Naive thymus-derived CD4-positive, alpha-beta T cell (primary cell): ENCODE measurements around the gene CIRBP. TPM values are rescaled to one million over a fixed set of nuclear protein-coding genes. Genes with fewer than 3 reads are reported as not detected.
"Not testable (repeated sequence)": the region's sequence is repeated elsewhere in the genome, so short reads cannot be mapped to it uniquely, and the experiment has no call there.

Experiments
- ATAC-seq: fragments of 150-1000 bp; cut with Tn5 transposase; 2 replicates; pipeline ENCODE4 v1.10.0; 2021; ENCODE audit warnings: mild to moderate bottlenecking, moderate library complexity
- CTCF ChIA-PET: fragments of 350-600 bp; sonication (Branson Sonifier 250); formaldehyde crosslinking; loops from one replicate; lab custom pipeline; 2021; ENCODE audit warnings: antibody characterized with exemption; lab: Charles Lee
- POLR2A ChIA-PET: fragments of 350-600 bp; sonication (Branson Sonifier 250); formaldehyde crosslinking; loops from one replicate; lab custom pipeline; 2021; ENCODE audit warnings: antibody characterized with exemption, inconsistent platforms; lab: Charles Lee
- DNase-seq, 9 donors: peaks; one replicate each; pipeline versions ENCODE4 v3.0.0 to v3.0.0-alpha.2; 2020 to 2022; ENCODE audit warnings: mixed read lengths in 1 of 9
- H3K27ac ChIP-seq: one replicate; pipeline ENCODE4 v1.7.0; 2013; ENCODE audit warnings: mild to moderate bottlenecking, low read depth, low read length, moderate library complexity
- H3K27me3 ChIP-seq, 2 donors: one replicate each; pipeline ENCODE4 v1.7.0; 2013; ENCODE audit warnings: low read length in 2 of 2, mild to moderate bottlenecking in 2 of 2, moderate library complexity in 2 of 2; ENCODE audit not compliant: control insufficient read depth in 2 of 2, insufficient read depth in 2 of 2
- H3K36me3 ChIP-seq, 3 experiments: 1 replicate in 2 of 3; 2 replicates in 1 of 3; pipeline ENCODE4 v1.7.0; 2013; ENCODE audit warnings: low read length in 3 of 3, mild to moderate bottlenecking in 3 of 3, moderate library complexity in 1 of 3; ENCODE audit not compliant: insufficient read depth in 3 of 3, control insufficient read depth in 2 of 3
- H3K4me1 ChIP-seq, 2 donors: one replicate each; pipeline ENCODE4 v1.7.0; 2013; ENCODE audit warnings: low read length in 2 of 2, mild to moderate bottlenecking in 2 of 2, moderate library complexity in 1 of 2; ENCODE audit not compliant: control insufficient read depth in 2 of 2, insufficient read depth in 2 of 2
- H3K4me3 ChIP-seq: 2 replicates; pipeline ENCODE4 v1.7.0; 2013; ENCODE audit warnings: mild to moderate bottlenecking, low read length
- H3K9me3 ChIP-seq, 3 experiments: 1 replicate in 2 of 3; 2 replicates in 1 of 3; pipeline ENCODE4 v1.7.0; 2013; ENCODE audit warnings: low read length in 3 of 3; ENCODE audit not compliant: control insufficient read depth in 2 of 3
- H3K27ac Mint-ChIP-seq, 9 donors: one replicate each; pipeline ENCODE4 v1.8.0; 2020 to 2022; ENCODE audit warnings: mixed read lengths in 9 of 9, mild to moderate bottlenecking in 8 of 9, moderate library complexity in 5 of 9, inconsistent platforms in 2 of 9
- H3K27me3 Mint-ChIP-seq, 5 donors: one replicate each; pipeline ENCODE4 v1.8.0; 2021 to 2022; ENCODE audit warnings: mixed read lengths in 5 of 5, mild to moderate bottlenecking in 1 of 5
- H3K36me3 Mint-ChIP-seq, 5 donors: one replicate each; pipeline ENCODE4 v1.8.0; 2020 to 2022; ENCODE audit warnings: mixed read lengths in 5 of 5, mild to moderate bottlenecking in 3 of 5, inconsistent platforms in 1 of 5
- H3K4me1 Mint-ChIP-seq, 7 donors: one replicate each; pipeline ENCODE4 v1.8.0; 2020 to 2022; ENCODE audit warnings: mixed read lengths in 7 of 7, mild to moderate bottlenecking in 3 of 7, inconsistent platforms in 1 of 7
- H3K4me3 Mint-ChIP-seq, 10 donors: one replicate each; pipeline ENCODE4 v1.8.0; 2020 to 2022; ENCODE audit warnings: mild to moderate bottlenecking in 10 of 10, mixed read lengths in 10 of 10, moderate library complexity in 6 of 10, inconsistent platforms in 2 of 10
- H3K9me3 Mint-ChIP-seq, 11 donors: one replicate each; pipeline ENCODE4 v1.8.0; 2020 to 2022; ENCODE audit warnings: mixed read lengths in 11 of 11, mild to moderate bottlenecking in 4 of 11, inconsistent platforms in 1 of 11, moderate library complexity in 1 of 11
- intact Hi-C, 2 donors: fragments of 100-400 bp; cut with micrococcal nuclease; formaldehyde crosslinking; loops; one replicate each; pipeline ENCODE4 v1.15.1; 2023
- polyA plus RNA-seq, 2 donors: library from polyadenylated mRNA; unstranded; fragments of 300-500 nt; fragmentation: Illumina TruSeq; gene quantifications; one replicate each; pipeline ENCODE4 v1.2.3, GENCODE V29; 2021
- total RNA-seq, 6 experiments: library from RNA in 5 of 6; stranded (reverse) in 5 of 6; gene quantifications; 1 replicate in 5 of 6; 2 replicates in 1 of 6; pipeline ENCODE4 v1.2.3 and lab custom pipeline; 2021 to 2026

Gene CIRBP
- total and polyA plus RNA-seq, 7 experiments from 2014 or later = 233 to 629 (median 410) TPM

DNA sequence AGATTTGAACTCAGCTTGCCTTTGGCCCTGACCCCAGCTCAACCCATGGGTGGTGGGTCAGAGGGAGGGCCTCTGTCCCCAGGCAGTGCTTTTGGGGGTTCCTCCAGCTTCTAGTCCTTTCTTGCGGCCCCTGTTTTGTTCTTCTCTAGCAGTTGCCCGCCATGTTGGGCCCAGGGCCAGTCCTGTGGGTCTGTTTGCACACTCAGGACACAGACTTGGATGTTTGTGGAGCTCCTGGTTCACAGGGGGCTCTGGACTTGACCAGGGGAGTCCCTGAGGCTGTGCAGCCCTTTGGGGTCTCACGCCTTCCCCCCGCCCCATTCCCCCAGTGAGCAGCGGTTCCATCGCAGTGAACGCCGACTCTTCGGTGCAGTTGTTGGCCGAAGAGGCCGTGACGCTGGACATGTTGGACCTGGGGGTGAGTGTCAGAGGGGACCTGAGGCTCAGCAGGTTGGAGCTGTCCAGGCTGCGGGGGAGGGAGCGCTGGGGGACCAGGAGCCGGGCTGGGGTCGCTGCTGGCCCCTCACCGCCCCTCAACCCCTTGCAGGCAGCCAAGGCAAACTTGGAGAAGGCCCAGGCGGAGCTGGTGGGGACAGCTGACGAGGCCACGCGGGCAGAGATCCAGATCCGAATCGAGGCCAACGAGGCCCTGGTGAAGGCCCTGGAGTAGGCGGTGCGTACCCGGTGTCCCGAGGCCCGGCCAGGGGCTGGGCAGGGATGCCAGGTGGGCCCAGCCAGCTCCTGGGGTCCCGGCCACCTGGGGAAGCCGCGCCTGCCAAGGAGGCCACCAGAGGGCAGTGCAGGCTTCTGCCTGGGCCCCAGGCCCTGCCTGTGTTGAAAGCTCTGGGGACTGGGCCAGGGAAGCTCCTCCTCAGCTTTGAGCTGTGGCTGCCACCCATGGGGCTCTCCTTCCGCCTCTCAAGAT, 25.1 kb upstream of the CIRBP start:
- H3K27me3 ChIP-seq = no peaks in the 10 kb centered on the region
- H3K4me3 ChIP-seq = no peak overlapping the region
- Mint-ChIP-seq H3K27me3 (peaks cover 0 to 10% (median 0%) of the 10 kb centered on the region in 5 donors), H3K4me3 (peak overlapping the region in 8 of 10 donors; percentile 19 to 87 (median 62)), H3K36me3 (peaks cover 0 to 2% (median 0%) of the 10 kb centered on the region in 5 donors), H3K27ac (peak overlapping the region in 8 of 9 donors; percentile 61 to 94 (median 80)), H3K9me3 (peaks cover 0 to 3% (median 0%) of the 10 kb centered on the region in 11 donors), H3K4me1 (peaks cover 7 to 37% (median 15%) of the 10 kb centered on the region in 7 donors)
- ATAC-seq (peak; percentile 56), DNase-seq (peak; percentile 75 to 88 (median 83))
- CTCF ChIA-PET = interaction anchor here (0.6 to 4.8 kb wide), 20 partner anchors 9 to 213 kb away, joined by 3 to 164 read pairs (median 6); partner anchors contain the start of genes CIRBP, FAM174C and NDUFS7
- intact Hi-C loops = loop anchor here (1.0 to 10.0 kb wide), 7 partner anchors 22 to 579 kb away; partner anchors contain the start of genes DAZAP1 (in 1 of the 2), GAMT (in 1 of the 2), PTBP1 (in 1 of the 2) and RNF126 (in 1 of the 2)
- H3K4me1 ChIP-seq = peaks cover 29 to 33% of the 10 kb centered on the region in 2 donors
- no peaks in the 10 kb centered on the region for H3K9me3 ChIP-seq
- H3K27ac ChIP-seq = peak overlapping the region; percentile 42
- no peaks in the 10 kb centered on the region for H3K36me3 ChIP-seq
- POLR2A ChIA-PET = interaction anchor here (0.6 to 7.7 kb wide), 14 partner anchors 9 to 538 kb away, joined by 3 to 366 read pairs (median 3); partner anchors contain the start of genes ARHGAP45, CIRBP and FAM174C

DNA sequence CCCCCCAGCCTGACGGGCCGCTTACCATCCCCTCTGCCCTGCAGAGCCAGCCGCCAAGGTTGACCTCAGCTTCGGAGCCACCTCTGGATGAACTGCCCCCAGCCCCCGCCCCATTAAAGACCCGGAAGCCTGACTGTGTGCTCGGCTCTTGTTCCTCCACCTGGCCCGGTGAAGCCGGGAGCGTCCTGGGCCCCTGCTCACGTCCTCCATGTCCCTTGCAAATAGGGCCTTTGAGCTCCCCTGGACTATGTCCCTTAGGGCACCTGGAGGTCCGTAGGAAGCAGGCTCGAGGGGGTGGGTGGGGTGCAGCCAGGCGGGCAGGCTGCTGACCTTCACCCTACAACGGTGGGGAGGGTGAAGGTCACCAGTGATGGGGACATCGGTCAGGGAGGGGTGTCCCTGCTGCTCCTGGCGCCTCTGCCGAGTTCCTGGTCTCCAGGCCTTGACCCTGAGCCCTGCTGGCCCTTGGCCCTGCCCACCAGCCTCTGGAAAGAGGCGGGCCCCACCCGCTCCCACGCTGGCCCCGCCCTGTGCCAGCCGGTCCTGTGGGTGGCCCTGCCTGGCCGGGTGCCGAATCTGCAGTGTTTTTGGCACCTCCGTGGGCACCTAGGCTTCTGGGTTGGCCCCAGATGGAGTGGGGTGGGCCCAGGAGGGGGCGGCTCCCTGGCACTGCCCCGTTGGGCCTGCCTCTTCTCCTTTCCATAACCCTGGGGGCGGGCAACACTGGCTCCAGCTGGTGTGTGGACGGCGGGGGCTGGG, 24.3 kb upstream of the CIRBP start:
- H3K4me3 ChIP-seq = no peak overlapping the region
- H3K4me1 ChIP-seq = peaks cover 29 to 33% of the 10 kb centered on the region in 2 donors
- Mint-ChIP-seq H3K27me3 (peaks cover 0 to 3% (median 0%) of the 10 kb centered on the region in 5 donors), H3K36me3 (peaks cover 0 to 2% (median 0%) of the 10 kb centered on the region in 5 donors), H3K4me1 (peaks cover 7 to 32% (median 11%) of the 10 kb centered on the region in 7 donors), H3K27ac (peak overlapping the region in 8 of 9 donors; percentile 61 to 94 (median 80)), H3K9me3 (peaks cover 0 to 5% (median 0%) of the 10 kb centered on the region in 11 donors), H3K4me3 (peak overlapping the region in 8 of 10 donors; percentile 19 to 68 (median 58))
- POLR2A ChIA-PET = interaction anchor here (0.6 to 7.7 kb wide), 10 partner anchors 8 to 319 kb away, joined by 3 to 366 read pairs (median 4); partner anchors contain the start of genes ARHGAP45, CIRBP and FAM174C
- CTCF ChIA-PET = interaction anchor here (0.6 to 4.8 kb wide), 17 partner anchors 8 to 214 kb away, joined by 3 to 164 read pairs (median 6); partner anchors contain the start of genes CIRBP, FAM174C and NDUFS7
- DNase-seq (peak in 1 of 9 donors; percentile 28), ATAC-seq (no peak)
- H3K27ac ChIP-seq = peak overlapping the region; percentile 42
- no peaks in the 10 kb centered on the region for H3K9me3 ChIP-seq
- intact Hi-C loops = loop anchor here (1.0 to 10.0 kb wide), 7 partner anchors 21 to 580 kb away; partner anchors contain the start of genes DAZAP1 (in 1 of the 2), GAMT (in 1 of the 2), PTBP1 (in 1 of the 2) and RNF126 (in 1 of the 2)
- no peaks in the 10 kb centered on the region for H3K27me3 ChIP-seq
- no peaks in the 10 kb centered on the region for H3K36me3 ChIP-seq

DNA sequence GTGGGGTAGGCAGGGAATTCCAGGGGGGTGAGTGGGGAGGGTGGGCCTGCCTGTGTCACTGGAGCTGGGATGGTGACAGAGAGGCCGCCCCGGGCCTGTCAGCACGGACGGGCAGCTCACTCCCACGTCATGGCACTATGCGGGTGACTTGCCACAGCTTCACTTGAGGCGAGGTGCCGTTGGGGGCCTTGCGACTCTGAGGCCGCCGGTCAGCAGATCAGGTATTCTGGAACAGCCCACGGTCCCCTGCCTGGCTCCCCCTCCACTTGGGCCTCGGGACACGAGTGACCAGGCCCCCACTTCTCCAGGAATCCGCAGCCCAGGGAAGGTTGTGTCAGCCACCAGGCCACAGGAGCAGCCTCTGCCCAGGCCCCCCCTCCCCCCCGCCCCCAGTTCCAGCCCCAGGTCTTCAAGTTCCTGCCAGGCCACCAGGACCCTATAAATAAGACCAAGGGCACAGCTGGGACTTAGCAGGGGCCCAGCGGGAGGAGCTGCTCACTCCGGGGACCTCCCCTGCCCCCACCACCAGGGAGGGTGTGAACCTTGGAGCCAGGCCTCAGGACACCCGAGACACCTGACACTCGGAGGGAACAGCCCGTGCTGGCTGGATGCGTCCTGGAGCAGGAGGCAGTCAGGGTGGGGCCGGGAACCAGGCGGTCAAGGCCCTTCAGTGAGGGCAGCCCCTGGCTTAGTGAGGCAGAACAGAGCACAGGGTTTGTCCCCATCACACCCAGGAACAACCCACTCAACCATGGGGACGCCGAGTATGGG, 23.5 kb upstream of the CIRBP start:
- ChIA-PET POLR2A (interaction anchor here (1.1 to 7.7 kb wide), 3 partner anchors 17 to 217 kb away, joined by 3 to 366 read pairs (median 60); partner anchors contain the start of genes CIRBP and FAM174C), CTCF (interaction anchor here (1.1 to 4.8 kb wide), 2 partner anchors 22 to 42 kb away, joined by 6 to 164 read pairs; partner anchors contain the start of gene CIRBP)
- Mint-ChIP-seq H3K4me1 (peaks cover 7 to 32% (median 11%) of the 10 kb centered on the region in 7 donors), H3K36me3 (peaks cover 0 to 2% (median 0%) of the 10 kb centered on the region in 5 donors), H3K27ac (peak overlapping the region in 1 of 9 donors; percentile 48), H3K27me3 (peaks cover 0 to 3% (median 0%) of the 10 kb centered on the region in 5 donors), H3K4me3 (peak overlapping the region in 2 of 10 donors; percentile 5 to 34), H3K9me3 (peaks cover 0 to 5% (median 0%) of the 10 kb centered on the region in 11 donors)
- H3K4me1 ChIP-seq = peaks cover 29 to 30% of the 10 kb centered on the region in 2 donors
- intact Hi-C loops = loop anchor here (10.0 kb wide), 4 partner anchors 159 to 581 kb away; partner anchors contain the start of genes DAZAP1 (in 1 of the 2), GAMT (in 1 of the 2), PTBP1 (in 1 of the 2) and RNF126 (in 1 of the 2)
- peaks cover 0 to under 1% (median 0%) of the 10 kb centered on the region in 3 experiments for H3K36me3 ChIP-seq
- DNase-seq (peak in 1 of 9 donors; percentile 31), ATAC-seq (no peak)
- H3K9me3 ChIP-seq = no peaks in the 10 kb centered on the region
- no peak overlapping the region for H3K27ac ChIP-seq
- no peak overlapping the region for H3K4me3 ChIP-seq
- no peaks in the 10 kb centered on the region for H3K27me3 ChIP-seq

DNA sequence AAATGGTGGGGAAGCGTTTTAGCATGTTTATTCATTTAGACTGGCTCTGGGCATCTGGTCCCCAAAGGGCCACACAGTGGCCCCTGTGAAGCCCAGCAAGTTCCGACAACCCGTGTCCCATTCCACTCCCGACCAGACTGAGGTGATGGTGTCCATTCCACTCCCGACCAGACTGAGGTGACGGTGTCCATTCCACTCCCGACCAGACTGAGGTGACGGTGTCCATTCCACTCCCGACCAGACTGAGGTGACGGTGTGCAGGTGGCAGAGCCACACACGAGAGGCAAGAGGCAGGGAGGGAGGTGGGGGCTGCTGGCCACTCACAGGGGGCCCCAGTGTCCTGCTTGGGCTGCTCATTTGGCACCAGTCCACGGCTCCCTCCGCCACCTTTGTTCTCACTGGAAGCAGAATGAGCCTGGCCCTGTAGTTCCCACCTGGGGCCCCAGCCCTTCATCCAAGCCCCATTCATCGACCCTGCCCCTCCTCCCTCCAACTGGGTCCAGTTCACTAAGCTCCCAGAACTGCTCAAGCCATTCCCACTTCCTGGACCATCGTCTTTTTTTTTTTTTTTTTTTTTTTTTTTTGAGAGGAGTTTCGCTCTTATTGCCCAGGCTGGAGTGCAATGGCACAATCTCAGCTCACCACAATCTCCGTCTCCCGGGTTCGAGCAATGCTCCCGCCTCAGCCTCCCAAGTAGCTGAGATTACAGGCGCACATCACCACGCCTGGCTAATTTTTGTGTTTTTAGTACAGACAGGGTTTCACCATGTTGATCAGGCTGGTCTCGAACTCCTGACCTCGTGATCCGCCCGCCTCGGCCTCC, 22.7 kb upstream of the CIRBP start:
- H3K27me3 Mint-ChIP-seq, H3K27me3 ChIP-seq, ATAC-seq, DNase-seq, H3K36me3 Mint-ChIP-seq, H3K9me3 ChIP-seq, H3K9me3 Mint-ChIP-seq, H3K4me3 ChIP-seq, H3K36me3 ChIP-seq, H3K27ac ChIP-seq: not testable (repeated sequence)
- CTCF ChIA-PET = interaction anchor here (0.7 to 4.8 kb wide), 2 partner anchors 18 to 21 kb away, joined by 4 to 164 read pairs; partner anchors contain the start of gene CIRBP
- intact Hi-C loops = loop anchor here (10.0 kb wide), 4 partner anchors 158 to 582 kb away; partner anchors contain the start of genes DAZAP1 (in 1 of the 2), GAMT (in 1 of the 2), PTBP1 (in 1 of the 2) and RNF126 (in 1 of the 2)
- Mint-ChIP-seq H3K4me1 (peaks cover 3 to 24% (median 9%) of the 10 kb centered on the region in 7 donors), H3K27ac (peak overlapping the region in 3 of 9 donors; percentile 26 to 82 (median 60)), H3K4me3 (peak overlapping the region in 4 of 10 donors; percentile 30 to 74 (median 46))
- peaks cover 21 to 22% of the 10 kb centered on the region in 2 donors for H3K4me1 ChIP-seq
- POLR2A ChIA-PET = interaction anchor here (0.6 to 7.7 kb wide), 5 partner anchors 16 to 262 kb away, joined by 3 to 366 read pairs (median 4); partner anchors contain the start of genes CIRBP and FAM174C
